ENCODE measurements around the gene OXNAD1. TPM values are rescaled to one million over a fixed set of nuclear protein-coding genes. Genes with fewer than 3 reads are reported as not detected.

Gene OXNAD1
- total and polyA plus RNA-seq, 10 of the 15 experiments (the other 5 are each of a cell fraction or from before 2014, with no cell fraction given) = 5.6 to 27.8 (median 16.2) TPM

DNA sequence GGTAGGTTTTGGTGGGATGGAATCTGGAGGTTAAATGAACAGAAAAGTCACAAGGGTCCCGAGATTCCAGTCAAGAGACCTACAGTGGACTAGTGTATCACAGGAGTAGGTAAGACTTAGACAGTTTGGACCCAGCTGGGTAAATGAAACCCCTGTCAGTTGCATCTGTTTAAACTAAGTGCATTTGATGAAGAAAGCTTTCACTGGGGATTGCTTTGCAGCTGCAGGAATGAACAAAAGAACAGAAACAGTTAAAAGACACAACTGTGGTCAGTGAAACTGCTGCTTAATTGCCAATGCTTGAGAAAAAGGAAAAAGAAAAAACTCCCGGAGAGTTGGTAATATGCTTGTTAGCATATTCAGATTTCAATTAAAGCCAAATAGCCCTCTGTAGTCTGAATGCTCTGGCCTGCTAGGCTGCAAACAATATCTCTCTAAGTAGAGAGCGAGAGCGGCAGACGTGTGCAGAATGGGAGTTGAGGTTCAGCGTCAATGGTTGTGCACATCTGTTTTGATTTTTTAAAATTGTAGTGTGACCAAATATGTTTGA lies 37.1 kb downstream of the OXNAD1 start:
- RAD21 ChIA-PET (ENCODE audit: unreplicated experiment) = interaction anchor here (3.3 kb wide), 1 partner anchor 11 kb away, joined by 26 read pairs; no protein-coding TSS in a partner anchor
- Histone ChIP-seq H3K9me3 (replicated peaks; ENCODE audit: control insufficient read depth, insufficient read depth, low read length) (no peaks in the 10 kb centered on the region; the same call in 2 of the 3 replicates), H3K36me3 (ENCODE audit: control insufficient read depth in 2 of 2, insufficient read depth in 2 of 2, low read length in 1 of 2) (peaks cover 3 to 4% of the 10 kb centered on the region in 2 experiments; a peak in 3 of 4 replicates), H3K4me3 (no peak overlapping the region), H2AFZ (ENCODE audit: control insufficient read depth, low read depth, low read length) (no peak overlapping the region), H3K27me3 (replicated peaks in 1 of 2; ENCODE audit: control insufficient read depth in 2 of 2, insufficient read depth in 2 of 2, low read length in 1 of 2) (no peaks in the 10 kb centered on the region), H3K4me1 (ENCODE audit: control insufficient read depth, insufficient read depth, low read length) (peaks cover 20% of the 10 kb centered on the region), H3K9ac (ENCODE audit: control insufficient read depth, insufficient read depth, low read length) (no peak overlapping the region), H3K79me2 (ENCODE audit: control insufficient read depth, insufficient read depth, low read length) (no peaks in the 10 kb centered on the region), H3K4me2 (ENCODE audit: control insufficient read depth, insufficient read depth) (no peak overlapping the region), H3K27ac (ENCODE audit: control insufficient read depth, insufficient read depth) (no peak overlapping the region), H4K20me1 (ENCODE audit: control insufficient read depth, insufficient read depth) (no peaks in the 10 kb centered on the region)
- in situ Hi-C loops (cut with MboI) = no loop called here
- ATAC-seq (no peak), DNase-seq (ENCODE audit: low read depth, low spot score) (no peak), FAIRE-seq (no peak)
- SMC1A ChIA-PET (ENCODE audit: uncharacterized antibody, unreplicated experiment) = interaction anchor here (1.4 to 3.1 kb wide), 5 partner anchors 10 to 248 kb away, joined by 3 to 19 read pairs (median 4); no protein-coding TSS in a partner anchor
- CTCF ChIA-PET = interaction anchor here (1.1 to 6.3 kb wide), 3 partner anchors 11 to 58 kb away, joined by 3 to 45 read pairs (median 3); no protein-coding TSS in a partner anchor
- no TSS peak for BruUV-seq (replicated peaks)
- intact Hi-C loops (cut with micrococcal nuclease; ENCODE audit: unreplicated experiment) = no loop called here
- POLR2A ChIA-PET = interaction anchor here (0.6 kb wide), 1 partner anchor 228 kb away, joined by 3 read pairs; no protein-coding TSS in a partner anchor
- 89% methylated on average over 6 of the region's 6 CpGs for WGBS (ENCODE audit: insufficient coverage, insufficient replicate concordance, low lambda C conversion rate, missing lambda C conversion rate)
- TF ChIP-seq, protein P1, sequence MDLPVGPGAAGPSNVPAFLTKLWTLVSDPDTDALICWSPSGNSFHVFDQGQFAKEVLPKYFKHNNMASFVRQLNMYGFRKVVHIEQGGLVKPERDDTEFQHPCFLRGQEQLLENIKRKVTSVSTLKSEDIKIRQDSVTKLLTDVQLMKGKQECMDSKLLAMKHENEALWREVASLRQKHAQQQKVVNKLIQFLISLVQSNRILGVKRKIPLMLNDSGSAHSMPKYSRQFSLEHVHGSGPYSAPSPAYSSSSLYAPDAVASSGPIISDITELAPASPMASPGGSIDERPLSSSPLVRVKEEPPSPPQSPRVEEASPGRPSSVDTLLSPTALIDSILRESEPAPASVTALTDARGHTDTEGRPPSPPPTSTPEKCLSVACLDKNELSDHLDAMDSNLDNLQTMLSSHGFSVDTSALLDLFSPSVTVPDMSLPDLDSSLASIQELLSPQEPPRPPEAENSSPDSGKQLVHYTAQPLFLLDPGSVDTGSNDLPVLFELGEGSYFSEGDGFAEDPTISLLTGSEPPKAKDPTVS (IDR thresholded peaks at IDR 0.05; ENCODE audit: low read depth, low read length) = no peak
- TF ChIP-seq, protein P2, sequence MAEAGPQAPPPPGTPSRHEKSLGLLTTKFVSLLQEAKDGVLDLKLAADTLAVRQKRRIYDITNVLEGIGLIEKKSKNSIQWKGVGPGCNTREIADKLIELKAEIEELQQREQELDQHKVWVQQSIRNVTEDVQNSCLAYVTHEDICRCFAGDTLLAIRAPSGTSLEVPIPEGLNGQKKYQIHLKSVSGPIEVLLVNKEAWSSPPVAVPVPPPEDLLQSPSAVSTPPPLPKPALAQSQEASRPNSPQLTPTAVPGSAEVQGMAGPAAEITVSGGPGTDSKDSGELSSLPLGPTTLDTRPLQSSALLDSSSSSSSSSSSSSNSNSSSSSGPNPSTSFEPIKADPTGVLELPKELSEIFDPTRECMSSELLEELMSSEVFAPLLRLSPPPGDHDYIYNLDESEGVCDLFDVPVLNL (IDR thresholded peaks at IDR 0.05; ENCODE audit: low read depth, low read length) = no peak
- TF ChIP-seq CHD1 (IDR thresholded peaks at IDR 0.05; ENCODE audit: low read depth, low read length) (no peak), MYC (IDR thresholded peaks at IDR 0.05; ENCODE audit: insufficient read depth, insufficient read length, insufficient replicate concordance, low read length, severe bottlenecking) (no peak), TAF1 (IDR thresholded peaks at IDR 0.05; ENCODE audit: borderline replicate concordance, low read depth, low read length) (no peak), ZNF207 (IDR thresholded peaks at IDR 0.05; ENCODE audit: borderline replicate concordance) (no peak), NR2C2 (IDR thresholded peaks at IDR 0.05; ENCODE audit: borderline replicate concordance, control insufficient read depth, insufficient read length, low read depth) (no peak), MTA3 (IDR thresholded peaks at IDR 0.05; ENCODE audit: borderline replicate concordance, low read length) (no peak), NFYB (IDR thresholded peaks at IDR 0.05; ENCODE audit: insufficient read depth, low read depth, low read length) (no peak)
- TF ChIP-seq, protein P3, sequence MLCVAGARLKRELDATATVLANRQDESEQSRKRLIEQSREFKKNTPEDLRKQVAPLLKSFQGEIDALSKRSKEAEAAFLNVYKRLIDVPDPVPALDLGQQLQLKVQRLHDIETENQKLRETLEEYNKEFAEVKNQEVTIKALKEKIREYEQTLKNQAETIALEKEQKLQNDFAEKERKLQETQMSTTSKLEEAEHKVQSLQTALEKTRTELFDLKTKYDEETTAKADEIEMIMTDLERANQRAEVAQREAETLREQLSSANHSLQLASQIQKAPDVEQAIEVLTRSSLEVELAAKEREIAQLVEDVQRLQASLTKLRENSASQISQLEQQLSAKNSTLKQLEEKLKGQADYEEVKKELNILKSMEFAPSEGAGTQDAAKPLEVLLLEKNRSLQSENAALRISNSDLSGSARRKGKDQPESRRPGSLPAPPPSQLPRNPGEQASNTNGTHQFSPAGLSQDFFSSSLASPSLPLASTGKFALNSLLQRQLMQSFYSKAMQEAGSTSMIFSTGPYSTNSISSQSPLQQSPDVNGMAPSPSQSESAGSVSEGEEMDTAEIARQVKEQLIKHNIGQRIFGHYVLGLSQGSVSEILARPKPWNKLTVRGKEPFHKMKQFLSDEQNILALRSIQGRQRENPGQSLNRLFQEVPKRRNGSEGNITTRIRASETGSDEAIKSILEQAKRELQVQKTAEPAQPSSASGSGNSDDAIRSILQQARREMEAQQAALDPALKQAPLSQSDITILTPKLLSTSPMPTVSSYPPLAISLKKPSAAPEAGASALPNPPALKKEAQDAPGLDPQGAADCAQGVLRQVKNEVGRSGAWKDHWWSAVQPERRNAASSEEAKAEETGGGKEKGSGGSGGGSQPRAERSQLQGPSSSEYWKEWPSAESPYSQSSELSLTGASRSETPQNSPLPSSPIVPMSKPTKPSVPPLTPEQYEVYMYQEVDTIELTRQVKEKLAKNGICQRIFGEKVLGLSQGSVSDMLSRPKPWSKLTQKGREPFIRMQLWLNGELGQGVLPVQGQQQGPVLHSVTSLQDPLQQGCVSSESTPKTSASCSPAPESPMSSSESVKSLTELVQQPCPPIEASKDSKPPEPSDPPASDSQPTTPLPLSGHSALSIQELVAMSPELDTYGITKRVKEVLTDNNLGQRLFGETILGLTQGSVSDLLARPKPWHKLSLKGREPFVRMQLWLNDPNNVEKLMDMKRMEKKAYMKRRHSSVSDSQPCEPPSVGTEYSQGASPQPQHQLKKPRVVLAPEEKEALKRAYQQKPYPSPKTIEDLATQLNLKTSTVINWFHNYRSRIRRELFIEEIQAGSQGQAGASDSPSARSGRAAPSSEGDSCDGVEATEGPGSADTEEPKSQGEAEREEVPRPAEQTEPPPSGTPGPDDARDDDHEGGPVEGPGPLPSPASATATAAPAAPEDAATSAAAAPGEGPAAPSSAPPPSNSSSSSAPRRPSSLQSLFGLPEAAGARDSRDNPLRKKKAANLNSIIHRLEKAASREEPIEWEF (IDR thresholded peaks at IDR 0.05; ENCODE audit: insufficient replicate concordance, low read depth, low read length) = no peak
- TF ChIP-seq, protein P4, sequence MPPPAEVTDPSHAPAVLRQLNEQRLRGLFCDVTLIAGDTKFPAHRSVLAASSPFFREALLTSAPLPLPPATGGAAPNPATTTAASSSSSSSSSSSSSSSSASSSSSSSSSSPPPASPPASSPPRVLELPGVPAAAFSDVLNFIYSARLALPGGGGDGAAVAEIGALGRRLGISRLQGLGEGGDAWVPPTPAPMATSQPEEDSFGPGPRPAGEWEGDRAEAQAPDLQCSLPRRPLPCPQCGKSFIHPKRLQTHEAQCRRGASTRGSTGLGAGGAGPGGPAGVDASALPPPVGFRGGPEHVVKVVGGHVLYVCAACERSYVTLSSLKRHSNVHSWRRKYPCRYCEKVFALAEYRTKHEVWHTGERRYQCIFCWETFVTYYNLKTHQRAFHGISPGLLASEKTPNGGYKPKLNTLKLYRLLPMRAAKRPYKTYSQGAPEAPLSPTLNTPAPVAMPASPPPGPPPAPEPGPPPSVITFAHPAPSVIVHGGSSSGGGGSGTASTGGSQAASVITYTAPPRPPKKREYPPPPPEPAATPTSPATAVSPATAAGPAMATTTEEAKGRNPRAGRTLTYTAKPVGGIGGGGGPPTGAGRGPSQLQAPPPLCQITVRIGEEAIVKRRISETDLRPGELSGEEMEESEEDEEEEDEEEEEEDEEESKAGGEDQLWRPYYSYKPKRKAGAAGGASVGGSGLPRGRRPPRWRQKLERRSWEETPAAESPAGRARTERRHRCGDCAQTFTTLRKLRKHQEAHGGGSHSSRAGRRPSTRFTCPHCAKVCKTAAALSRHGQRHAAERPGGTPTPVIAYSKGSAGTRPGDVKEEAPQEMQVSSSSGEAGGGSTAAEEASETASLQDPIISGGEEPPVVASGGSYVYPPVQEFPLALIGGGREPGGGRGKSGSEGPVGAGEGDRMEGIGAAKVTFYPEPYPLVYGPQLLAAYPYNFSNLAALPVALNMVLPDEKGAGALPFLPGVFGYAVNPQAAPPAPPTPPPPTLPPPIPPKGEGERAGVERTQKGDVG (CRISPR knock-in tag; IDR thresholded peaks at IDR 0.05) = no peak
